ENCODE results near the gene STIL.

The STIL gene

DNA sequence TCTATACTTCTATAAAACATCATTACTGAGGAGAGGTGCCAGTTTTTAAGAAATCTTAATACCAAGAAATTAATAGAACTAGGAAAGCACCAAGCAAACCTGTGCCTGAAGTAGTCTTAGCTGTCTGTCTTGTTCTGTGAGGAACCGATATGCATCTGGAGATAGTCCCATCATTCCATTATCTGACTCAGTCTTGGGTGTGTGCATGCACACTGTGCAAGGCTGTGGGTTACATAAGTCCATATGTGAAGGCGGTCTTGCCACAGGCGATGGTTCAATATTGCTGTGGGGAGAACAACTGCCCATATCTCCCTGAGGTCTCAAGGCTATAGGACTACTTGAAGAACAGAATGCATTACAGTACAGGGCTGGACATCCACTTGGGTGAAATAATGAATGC lies 33.8 kb downstream of the STIL start:
- TF ChIP-seq TAF1 (IDR thresholded peaks at IDR 0.05; ENCODE audit: low read depth) (no peak), NFIC (IDR thresholded peaks at IDR 0.05) (no peak), TCF12 (IDR thresholded peaks at IDR 0.05; ENCODE audit: low read depth) (no peak), TEAD4 (IDR thresholded peaks at IDR 0.05) (no peak), FOXM1 (IDR thresholded peaks at IDR 0.05; ENCODE audit: borderline replicate concordance, low read depth) (no peak), EGR1 (IDR thresholded peaks at IDR 0.05) (no peak), CEBPB (IDR thresholded peaks at IDR 0.05) (no peak), ZBTB7A (IDR thresholded peaks at IDR 0.05; ENCODE audit: low read depth) (no peak), CREB1 (IDR thresholded peaks at IDR 0.05; ENCODE audit: low read depth) (no peak), RAD21 (IDR thresholded peaks at IDR 0.05; ENCODE audit: low read depth) (no peak), YY1 (IDR thresholded peaks at IDR 0.05; ENCODE audit: low read depth) (no peak), EP300 (IDR thresholded peaks at IDR 0.05; ENCODE audit: borderline replicate concordance) (no peak)
- TF ChIP-seq, protein P1, sequence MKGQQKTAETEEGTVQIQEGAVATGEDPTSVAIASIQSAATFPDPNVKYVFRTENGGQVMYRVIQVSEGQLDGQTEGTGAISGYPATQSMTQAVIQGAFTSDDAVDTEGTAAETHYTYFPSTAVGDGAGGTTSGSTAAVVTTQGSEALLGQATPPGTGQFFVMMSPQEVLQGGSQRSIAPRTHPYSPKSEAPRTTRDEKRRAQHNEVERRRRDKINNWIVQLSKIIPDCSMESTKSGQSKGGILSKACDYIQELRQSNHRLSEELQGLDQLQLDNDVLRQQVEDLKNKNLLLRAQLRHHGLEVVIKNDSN (IDR thresholded peaks at IDR 0.05), result no peak
- TF ChIP-seq, protein P2, sequence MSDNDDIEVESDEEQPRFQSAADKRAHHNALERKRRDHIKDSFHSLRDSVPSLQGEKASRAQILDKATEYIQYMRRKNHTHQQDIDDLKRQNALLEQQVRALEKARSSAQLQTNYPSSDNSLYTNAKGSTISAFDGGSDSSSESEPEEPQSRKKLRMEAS (IDR thresholded peaks at IDR 0.05), result no peak
- TF ChIP-seq, protein P3, sequence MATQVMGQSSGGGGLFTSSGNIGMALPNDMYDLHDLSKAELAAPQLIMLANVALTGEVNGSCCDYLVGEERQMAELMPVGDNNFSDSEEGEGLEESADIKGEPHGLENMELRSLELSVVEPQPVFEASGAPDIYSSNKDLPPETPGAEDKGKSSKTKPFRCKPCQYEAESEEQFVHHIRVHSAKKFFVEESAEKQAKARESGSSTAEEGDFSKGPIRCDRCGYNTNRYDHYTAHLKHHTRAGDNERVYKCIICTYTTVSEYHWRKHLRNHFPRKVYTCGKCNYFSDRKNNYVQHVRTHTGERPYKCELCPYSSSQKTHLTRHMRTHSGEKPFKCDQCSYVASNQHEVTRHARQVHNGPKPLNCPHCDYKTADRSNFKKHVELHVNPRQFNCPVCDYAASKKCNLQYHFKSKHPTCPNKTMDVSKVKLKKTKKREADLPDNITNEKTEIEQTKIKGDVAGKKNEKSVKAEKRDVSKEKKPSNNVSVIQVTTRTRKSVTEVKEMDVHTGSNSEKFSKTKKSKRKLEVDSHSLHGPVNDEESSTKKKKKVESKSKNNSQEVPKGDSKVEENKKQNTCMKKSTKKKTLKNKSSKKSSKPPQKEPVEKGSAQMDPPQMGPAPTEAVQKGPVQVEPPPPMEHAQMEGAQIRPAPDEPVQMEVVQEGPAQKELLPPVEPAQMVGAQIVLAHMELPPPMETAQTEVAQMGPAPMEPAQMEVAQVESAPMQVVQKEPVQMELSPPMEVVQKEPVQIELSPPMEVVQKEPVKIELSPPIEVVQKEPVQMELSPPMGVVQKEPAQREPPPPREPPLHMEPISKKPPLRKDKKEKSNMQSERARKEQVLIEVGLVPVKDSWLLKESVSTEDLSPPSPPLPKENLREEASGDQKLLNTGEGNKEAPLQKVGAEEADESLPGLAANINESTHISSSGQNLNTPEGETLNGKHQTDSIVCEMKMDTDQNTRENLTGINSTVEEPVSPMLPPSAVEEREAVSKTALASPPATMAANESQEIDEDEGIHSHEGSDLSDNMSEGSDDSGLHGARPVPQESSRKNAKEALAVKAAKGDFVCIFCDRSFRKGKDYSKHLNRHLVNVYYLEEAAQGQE (IDR thresholded peaks at IDR 0.05; ENCODE audit: low read depth), result no peak

DNA sequence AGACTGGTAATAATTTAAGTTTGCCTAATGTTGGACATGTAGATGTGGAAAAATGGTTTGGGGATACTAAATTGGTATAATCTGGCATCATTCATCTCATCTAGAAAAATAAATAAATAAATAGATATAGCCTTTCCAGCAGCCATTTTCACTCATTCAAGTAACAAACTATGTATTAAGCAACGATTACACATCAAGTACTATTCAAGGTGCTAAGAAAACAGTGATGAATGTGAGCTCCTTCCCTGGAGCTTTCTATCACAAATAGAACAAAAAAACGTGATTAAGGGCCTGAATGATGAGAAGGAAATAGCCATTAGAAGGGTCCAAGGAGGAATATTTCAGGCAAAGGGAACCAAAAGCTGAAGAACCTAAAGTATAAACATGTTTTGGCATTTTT lies 37.1 kb downstream of the STIL start:
- TF ChIP-seq NFIC (IDR thresholded peaks at IDR 0.05) (no peak), EP300 (IDR thresholded peaks at IDR 0.05; ENCODE audit: borderline replicate concordance) (no peak), CEBPB (IDR thresholded peaks at IDR 0.05) (no peak), ZBTB7A (IDR thresholded peaks at IDR 0.05; ENCODE audit: low read depth) (no peak), TEAD4 (IDR thresholded peaks at IDR 0.05) (no peak), CREB1 (IDR thresholded peaks at IDR 0.05; ENCODE audit: low read depth) (no peak), RAD21 (IDR thresholded peaks at IDR 0.05; ENCODE audit: low read depth) (no peak), YY1 (IDR thresholded peaks at IDR 0.05; ENCODE audit: low read depth) (no peak), TAF1 (IDR thresholded peaks at IDR 0.05; ENCODE audit: low read depth) (no peak), TCF12 (IDR thresholded peaks at IDR 0.05; ENCODE audit: low read depth) (no peak), EGR1 (IDR thresholded peaks at IDR 0.05) (no peak), FOXM1 (IDR thresholded peaks at IDR 0.05; ENCODE audit: borderline replicate concordance, low read depth) (no peak)
- TF ChIP-seq, protein P1 (IDR thresholded peaks at IDR 0.05), result no peak

GRCh38 chr1:47262787-47263413 lies 51.0 kb downstream of the STIL start:
- TF ChIP-seq EP300 (IDR thresholded peaks at IDR 0.05; ENCODE audit: borderline replicate concordance) (no peak), TAF1 (IDR thresholded peaks at IDR 0.05; ENCODE audit: low read depth) (no peak), TCF12 (IDR thresholded peaks at IDR 0.05; ENCODE audit: low read depth) (no peak), TEAD4 (IDR thresholded peaks at IDR 0.05) (no peak), YY1 (IDR thresholded peaks at IDR 0.05; ENCODE audit: low read depth) (no peak), RAD21 (IDR thresholded peaks at IDR 0.05; ENCODE audit: low read depth) (peak; percentile 57), ZBTB7A (IDR thresholded peaks at IDR 0.05; ENCODE audit: low read depth) (no peak)
- TF ChIP-seq, protein P3 (IDR thresholded peaks at IDR 0.05; ENCODE audit: low read depth), result no peak
- TF ChIP-seq, protein P2 (IDR thresholded peaks at IDR 0.05), result no peak

DNA sequence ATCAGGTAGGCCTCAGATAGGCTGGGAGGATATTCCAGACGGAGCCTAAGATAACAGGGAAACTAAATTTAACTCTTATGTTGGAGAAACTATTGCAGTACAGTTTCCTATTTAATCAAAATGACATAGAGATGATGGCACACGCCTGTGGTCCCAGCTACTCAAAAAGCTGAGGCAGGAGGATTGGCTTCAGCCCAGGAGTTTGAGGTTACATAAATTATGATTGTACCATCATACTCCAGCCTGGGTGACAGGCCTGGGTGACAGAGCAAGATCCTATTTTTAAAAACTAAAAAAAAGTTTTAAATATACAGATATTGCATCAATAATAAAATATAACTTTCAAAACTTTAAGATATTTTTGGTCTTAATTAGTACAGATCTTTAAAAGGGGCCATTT lies 56.7 kb downstream of the STIL start:
- TF ChIP-seq, protein P1 (IDR thresholded peaks at IDR 0.05), result no peak
- no peak for TF ChIP-seq ZBTB7A (IDR thresholded peaks at IDR 0.05; ENCODE audit: low read depth)
- TF ChIP-seq, protein P2 (IDR thresholded peaks at IDR 0.05), result no peak
- no peak for TF ChIP-seq TEAD4 (IDR thresholded peaks at IDR 0.05)

GRCh38 chr1:47252795-47253194 lies 61.2 kb downstream of the STIL start:
- TF ChIP-seq TAF1 (IDR thresholded peaks at IDR 0.05; ENCODE audit: low read depth), result no peak
- TF ChIP-seq RAD21 (IDR thresholded peaks at IDR 0.05; ENCODE audit: low read depth), result no peak
- TF ChIP-seq TEAD4 (IDR thresholded peaks at IDR 0.05), result no peak
